Activated CD4-positive, alpha-beta T cell treated with anti-CD3 and anti-CD28 coated beads for 36 hours (primary cell): ENCODE results near the gene G6PC2. TPM values are rescaled to one million over a fixed set of nuclear protein-coding genes. Genes with fewer than 3 reads are reported as not detected.
A peak's percentile ranks its signal among the peaks of the same experiment; 100 is the strongest.
"Not testable (repeated sequence)": the region's sequence is repeated elsewhere in the genome, so short reads cannot be mapped to it uniquely, and the experiment has no call there.

ENCODE experiments used
- ATAC-seq: fragments of 200-7000 bp; cut with Tn5 transposase; one replicate; pipeline ENCODE4 v1.10.0; 2021; ENCODE audit warnings: mild to moderate bottlenecking, moderate library complexity
- CTCF ChIA-PET: fragments of 350-600 bp; sonication (Branson Sonifier 250); formaldehyde crosslinking; loops from one replicate; lab custom pipeline; 2021; ENCODE audit warnings: antibody characterized with exemption; lab: Charles Lee
- POLR2A ChIA-PET: fragments of 350-600 bp; sonication (Branson Sonifier 250); formaldehyde crosslinking; loops from one replicate; lab custom pipeline; 2021; ENCODE audit warnings: antibody characterized with exemption, inconsistent platforms; lab: Charles Lee
- DNase-seq: peaks from one replicate; pipeline ENCODE4 v3.0.0-alpha.2; 2020
- H3K27ac Mint-ChIP-seq: one replicate; pipeline ENCODE4 v1.8.0; 2021; ENCODE audit warnings: mixed read lengths
- H3K27me3 Mint-ChIP-seq: one replicate; pipeline ENCODE4 v1.8.0; 2021; ENCODE audit warnings: mixed read lengths
- H3K36me3 Mint-ChIP-seq: one replicate; pipeline ENCODE4 v1.8.0; 2021; ENCODE audit warnings: low read depth, mixed read lengths
- H3K4me1 Mint-ChIP-seq: one replicate; pipeline ENCODE4 v1.8.0; 2021; ENCODE audit warnings: mixed read lengths
- H3K4me3 Mint-ChIP-seq: one replicate; pipeline ENCODE4 v1.8.0; 2021; ENCODE audit warnings: mild to moderate bottlenecking, moderate library complexity, mixed read lengths
- H3K9me3 Mint-ChIP-seq: one replicate; pipeline ENCODE4 v1.8.0; 2021; ENCODE audit warnings: low read depth, mixed read lengths
- intact Hi-C, 2 experiments: fragments of 100-400 bp; cut with DNase I in 1 of 2; cut with micrococcal nuclease in 1 of 2; formaldehyde crosslinking; loops; one replicate each; pipeline versions ENCODE4 v1.14.2 to v1.15.1; 2022 to 2024; cut with DNase I, micrococcal nuclease
- total RNA-seq, 2 experiments: library from RNA; stranded (reverse); gene quantifications; one replicate each; pipeline ENCODE4 v1.2.3, GENCODE V29; 2021

G6PC2 gene
- total RNA-seq, 2 experiments from 2014 or later: not detected

- ATAC-seq: no peak
- H3K27me3 Mint-ChIP-seq: peaks cover 29% of the 10 kb centered on the region
- CTCF ChIA-PET: interaction anchor here (1.1 kb wide), 1 partner anchor 21 kb away, joined by 3 read pairs; no protein-coding TSS in a partner anchor
Observed at GRCh38 chr2:168928113-168928831, 27.2 kb downstream of the G6PC2 start.

GRCh38 chr2:168929031-168929430 is 27.9 kb downstream of the G6PC2 start:
- ChIA-PET CTCF (interaction anchor here (1.1 kb wide), 1 partner anchor 20 kb away, joined by 3 read pairs; no protein-coding TSS in a partner anchor), POLR2A (no interaction called here)
- peaks cover 26% of the 10 kb centered on the region for H3K27me3 Mint-ChIP-seq

More at GRCh38 chr2:168928113-168928831, 27.2 kb downstream of the G6PC2 start:
- Mint-ChIP-seq H3K4me1 (no peaks in the 10 kb centered on the region), H3K27ac (no peak overlapping the region), H3K36me3 (no peaks in the 10 kb centered on the region), H3K4me3 (no peak overlapping the region), H3K9me3 (no peaks in the 10 kb centered on the region)
- intact Hi-C loops: no loop called here
- POLR2A ChIA-PET: no interaction called here
- DNase-seq: no peak

GRCh38 chr2:168930242-168930641 is 29.2 kb downstream of the G6PC2 start:
- ATAC-seq: no peak
- DNase-seq: no peak
- ChIA-PET POLR2A (no interaction called here), CTCF (no interaction called here)
- Mint-ChIP-seq H3K4me1 (no peaks in the 10 kb centered on the region), H3K27ac (no peak overlapping the region), H3K9me3 (no peaks in the 10 kb centered on the region), H3K36me3 (no peaks in the 10 kb centered on the region), H3K4me3 (no peak overlapping the region), H3K27me3 (peaks cover 26% of the 10 kb centered on the region)
- intact Hi-C loops: no loop called here

More at GRCh38 chr2:168929031-168929430, 27.9 kb downstream of the G6PC2 start:
- Mint-ChIP-seq H3K36me3 (no peaks in the 10 kb centered on the region), H3K4me3 (no peak overlapping the region), H3K27ac (no peak overlapping the region), H3K4me1 (no peaks in the 10 kb centered on the region), H3K9me3 (no peaks in the 10 kb centered on the region)
- intact Hi-C loops: no loop called here
- DNase-seq (no peak), ATAC-seq (no peak)

- peaks cover 27% of the 10 kb centered on the region for H3K27me3 Mint-ChIP-seq
- H3K27ac Mint-ChIP-seq, ATAC-seq, intact Hi-C loops, H3K36me3 Mint-ChIP-seq, POLR2A ChIA-PET, H3K4me1 Mint-ChIP-seq, H3K9me3 Mint-ChIP-seq, DNase-seq, H3K4me3 Mint-ChIP-seq: not testable (repeated sequence)
- CTCF ChIA-PET: interaction anchor here (1.4 kb wide), 1 partner anchor 28 kb away, joined by 3 read pairs; no protein-coding TSS in a partner anchor
Observed at GRCh38 chr2:168932174-168932573, 31.1 kb downstream of the G6PC2 start.

GRCh38 chr2:168934826-168935225 is 33.7 kb downstream of the G6PC2 start:
- H3K4me1 Mint-ChIP-seq: peaks cover under 1% of the 10 kb centered on the region

GRCh38 chr2:168935810-168936581 is 34.9 kb downstream of the G6PC2 start:
- H3K4me1 Mint-ChIP-seq: peaks cover 4% of the 10 kb centered on the region
- ChIA-PET POLR2A (interaction anchor here (0.5 kb wide), 1 partner anchor 903 kb away, joined by 4 read pairs; no protein-coding TSS in a partner anchor), CTCF (interaction anchor here (1.0 to 2.6 kb wide), 5 partner anchors 8 to 589 kb away, joined by 3 to 9 read pairs (median 5); no protein-coding TSS in a partner anchor)
- H3K4me3 Mint-ChIP-seq: no peak overlapping the region
- H3K9me3 Mint-ChIP-seq: no peaks in the 10 kb centered on the region
- DNase-seq (no peak), ATAC-seq (no peak)
- intact Hi-C loops: no loop called here
- H3K36me3 Mint-ChIP-seq: no peaks in the 10 kb centered on the region
- no peak overlapping the region for H3K27ac Mint-ChIP-seq
- peaks cover 11% of the 10 kb centered on the region for H3K27me3 Mint-ChIP-seq

More at GRCh38 chr2:168934826-168935225, 33.7 kb downstream of the G6PC2 start:
- ATAC-seq (no peak), DNase-seq (no peak)
- Mint-ChIP-seq H3K27me3 (peaks cover 16% of the 10 kb centered on the region), H3K36me3 (no peaks in the 10 kb centered on the region), H3K4me3 (no peak overlapping the region), H3K27ac (no peak overlapping the region), H3K9me3 (no peaks in the 10 kb centered on the region)
- CTCF ChIA-PET: interaction anchor here (1.0 to 2.6 kb wide), 4 partner anchors 9 to 588 kb away, joined by 3 to 9 read pairs (median 6); no protein-coding TSS in a partner anchor
- POLR2A ChIA-PET: no interaction called here
- intact Hi-C loops: no loop called here

GRCh38 chr2:168939061-168939460 is 38.0 kb downstream of the G6PC2 start:
- no peak for ATAC-seq
- H3K27ac Mint-ChIP-seq: no peak overlapping the region
- H3K27me3 Mint-ChIP-seq: peaks cover 5% of the 10 kb centered on the region
- H3K9me3 Mint-ChIP-seq: no peaks in the 10 kb centered on the region
- intact Hi-C loops: no loop called here
- no peaks in the 10 kb centered on the region for H3K36me3 Mint-ChIP-seq
- peaks cover 4% of the 10 kb centered on the region for H3K4me1 Mint-ChIP-seq
- CTCF ChIA-PET: no interaction called here
- DNase-seq: no peak
- POLR2A ChIA-PET: no interaction called here
- no peak overlapping the region for H3K4me3 Mint-ChIP-seq

- Mint-ChIP-seq H3K9me3 (no peaks in the 10 kb centered on the region), H3K36me3 (no peaks in the 10 kb centered on the region), H3K4me3 (no peak overlapping the region), H3K27ac (no peak overlapping the region), H3K4me1 (peaks cover 4% of the 10 kb centered on the region), H3K27me3 (peaks cover 7% of the 10 kb centered on the region)
- DNase-seq (no peak), ATAC-seq (peak; percentile 51)
- intact Hi-C loops: loop anchor here in 1 of 2 experiments (5.0 kb wide), 1 partner anchor 48 kb away; the partner anchor contains the start of gene SPC25
- POLR2A ChIA-PET: no interaction called here
- CTCF ChIA-PET: interaction anchor here (0.6 to 1.5 kb wide), 3 partner anchors 9 to 21 kb away, joined by 3 to 4 read pairs (median 3); no protein-coding TSS in a partner anchor
Observed at GRCh38 chr2:168939918-168940317, 38.8 kb downstream of the G6PC2 start.

- no peak overlapping the region for H3K27ac Mint-ChIP-seq
- ChIA-PET POLR2A (no interaction called here), CTCF (no interaction called here)
- peaks cover 4% of the 10 kb centered on the region for H3K4me1 Mint-ChIP-seq
- intact Hi-C loops: loop anchor here in 1 of 2 experiments (5.0 kb wide), 1 partner anchor 49 kb away; the partner anchor contains the start of gene SPC25
- DNase-seq (no peak), ATAC-seq (no peak)
- peaks cover 5% of the 10 kb centered on the region for H3K27me3 Mint-ChIP-seq
- no peaks in the 10 kb centered on the region for H3K9me3 Mint-ChIP-seq
- H3K36me3 Mint-ChIP-seq: no peaks in the 10 kb centered on the region
- no peak overlapping the region for H3K4me3 Mint-ChIP-seq
Observed at GRCh38 chr2:168941297-168941696, 40.2 kb downstream of the G6PC2 start.

GRCh38 chr2:168944065-168944464 is 43.0 kb downstream of the G6PC2 start:
- Mint-ChIP-seq H3K27ac (no peak overlapping the region), H3K9me3 (no peaks in the 10 kb centered on the region), H3K4me1 (peaks cover 4% of the 10 kb centered on the region), H3K36me3 (no peaks in the 10 kb centered on the region), H3K4me3 (no peak overlapping the region), H3K27me3 (peaks cover 3% of the 10 kb centered on the region)
- POLR2A ChIA-PET: interaction anchor here (0.5 kb wide), 1 partner anchor 861 kb away, joined by 3 read pairs; no protein-coding TSS in a partner anchor
- no peak for ATAC-seq
- CTCF ChIA-PET: interaction anchor here (0.7 to 1.9 kb wide), 4 partner anchors 9 to 596 kb away, joined by 3 to 5 read pairs (median 3); no protein-coding TSS in a partner anchor
- no peak for DNase-seq
- intact Hi-C loops: loop anchor here in 1 of 2 experiments (5.0 kb wide), 1 partner anchor 52 kb away; the partner anchor contains the start of gene SPC25

GRCh38 chr2:168945508-168945907 is 44.4 kb downstream of the G6PC2 start:
- Mint-ChIP-seq H3K4me1 (no peaks in the 10 kb centered on the region), H3K27me3 (peaks cover 3% of the 10 kb centered on the region), H3K9me3 (no peaks in the 10 kb centered on the region), H3K27ac (no peak overlapping the region), H3K36me3 (no peaks in the 10 kb centered on the region), H3K4me3 (no peak overlapping the region)
- ChIA-PET CTCF (interaction anchor here (1.5 to 2.4 kb wide), 3 partner anchors 9 to 26 kb away, joined by 3 to 6 read pairs (median 5); no protein-coding TSS in a partner anchor), POLR2A (no interaction called here)
- intact Hi-C loops: no loop called here
- ATAC-seq (no peak), DNase-seq (no peak)
